Duodenal mucosa (tissue), 2 donors: ENCODE results near the gene CYTL1.
"Not testable (repeated sequence)": the region's sequence is repeated elsewhere in the genome, so short reads cannot be mapped to it uniquely, and the experiment has no call there.

Source experiments
- H3K27ac ChIP-seq: one replicate; pipeline ENCODE4 v1.7.0; 2013; ENCODE audit warnings: low read depth, low read length
- H3K27me3 ChIP-seq, 2 donors: one replicate each; pipeline ENCODE4 v1.7.0; 2013; ENCODE audit warnings: low read length in 2 of 2, control low read depth in 1 of 2; ENCODE audit not compliant: insufficient read depth in 2 of 2, control insufficient read depth in 1 of 2
- H3K36me3 ChIP-seq, 2 donors: one replicate each; pipeline ENCODE4 v1.7.0; 2013; ENCODE audit warnings: low read length in 2 of 2, control low read depth in 1 of 2; ENCODE audit not compliant: insufficient read depth in 2 of 2, control insufficient read depth in 1 of 2
- H3K4me1 ChIP-seq, 2 donors: one replicate each; pipeline ENCODE4 v1.7.0; 2013; ENCODE audit warnings: low read length in 2 of 2, control low read depth in 1 of 2; ENCODE audit not compliant: insufficient read depth in 2 of 2, control insufficient read depth in 1 of 2
- H3K4me3 ChIP-seq, 2 donors: one replicate each; pipeline ENCODE4 v1.7.0; 2013; ENCODE audit warnings: low read length in 2 of 2, low read depth in 1 of 2
- H3K9ac ChIP-seq, 2 donors: one replicate each; pipeline ENCODE4 v1.7.0; 2013; ENCODE audit warnings: low read length in 2 of 2, low read depth in 1 of 2
- H3K9me3 ChIP-seq, 2 donors: one replicate each; pipeline ENCODE4 v1.7.0; 2013; ENCODE audit warnings: low read length in 2 of 2, control low read depth in 1 of 2; ENCODE audit not compliant: control insufficient read depth in 1 of 2

Gene CYTL1, protein sequence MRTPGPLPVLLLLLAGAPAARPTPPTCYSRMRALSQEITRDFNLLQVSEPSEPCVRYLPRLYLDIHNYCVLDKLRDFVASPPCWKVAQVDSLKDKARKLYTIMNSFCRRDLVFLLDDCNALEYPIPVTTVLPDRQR

DNA sequence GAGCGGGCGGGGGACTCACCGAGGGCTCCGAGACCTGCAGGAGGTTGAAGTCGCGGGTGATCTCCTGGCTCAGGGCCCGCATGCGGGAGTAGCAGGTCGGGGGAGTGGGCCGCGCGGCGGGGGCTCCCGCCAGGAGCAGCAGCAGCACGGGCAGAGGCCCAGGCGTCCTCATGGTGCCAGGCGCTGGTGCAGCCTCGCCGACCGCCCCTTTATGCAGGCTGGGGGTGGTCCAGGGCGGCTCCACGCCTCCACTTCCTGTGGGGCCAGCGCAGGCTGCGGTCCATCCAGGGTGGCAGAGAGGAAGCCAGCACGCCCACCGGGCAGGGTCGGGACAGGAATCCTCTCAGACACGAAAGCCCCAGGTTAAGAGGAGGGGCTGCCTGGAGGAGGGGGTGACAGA is at the start of gene CYTL1:
Gene CYTL1 (minus strand): TSS at position 185 of the 400 bp plus-strand sequence. CDS start 13 bp downstream, at position 172.
- H3K36me3 ChIP-seq, result no peaks in the 10 kb centered on the region
- H3K4me1 ChIP-seq, result no peaks in the 10 kb centered on the region
- no peaks in the 10 kb centered on the region for H3K9me3 ChIP-seq
- no peak within 1 kb of the TSS for H3K27ac ChIP-seq
- H3K27me3 ChIP-seq, result peaks cover 3 to 21% of the 10 kb centered on the region in 2 donors
- no peak within 1 kb of the TSS for H3K9ac ChIP-seq
- no peak within 1 kb of the TSS for H3K4me3 ChIP-seq

DNA sequence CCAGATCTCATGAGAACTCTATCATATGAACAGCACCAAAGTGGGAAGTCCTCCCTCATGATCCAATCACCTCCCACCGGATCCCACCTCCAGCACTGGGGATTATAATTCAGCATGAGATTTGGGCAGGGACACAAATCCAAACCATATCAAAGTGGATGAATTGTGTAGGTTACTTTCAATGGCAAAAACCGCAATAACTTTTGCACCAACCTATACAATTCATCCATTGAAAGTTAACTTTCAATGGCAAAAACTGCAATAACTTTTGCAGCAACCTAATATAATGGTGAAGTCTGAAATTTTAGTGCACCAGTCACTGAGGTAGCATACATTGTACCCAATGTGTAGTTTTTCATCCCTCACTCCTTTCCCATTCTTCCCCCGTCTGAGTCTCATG is 48.6 kb upstream of the CYTL1 start:
- Histone ChIP-seq H3K36me3 (no peaks in the 10 kb centered on the region), H3K27ac (no peak overlapping the region), H3K27me3 (no peaks in the 10 kb centered on the region), H3K9ac (no peak overlapping the region), H3K4me3 (no peak overlapping the region), H3K9me3 (no peaks in the 10 kb centered on the region), H3K4me1 (no peaks in the 10 kb centered on the region)

DNA sequence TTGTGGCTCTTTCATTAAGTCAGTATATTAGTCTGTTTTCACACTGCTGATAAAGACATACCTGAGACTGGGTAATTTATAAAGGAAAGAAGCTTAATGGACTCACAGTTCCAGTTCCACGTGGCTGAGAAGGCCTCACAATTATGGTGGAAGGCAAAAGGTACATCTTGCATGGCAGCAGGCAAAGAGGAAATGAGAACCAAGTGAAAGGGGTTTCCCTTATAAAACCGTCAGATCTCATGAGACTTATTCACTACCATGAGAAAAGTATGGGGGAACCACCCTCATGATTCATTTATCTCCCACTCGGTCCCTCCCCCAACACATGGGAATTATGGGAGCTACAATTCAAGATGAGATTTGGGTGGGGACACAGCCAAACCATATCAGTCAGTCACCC is 47.7 kb upstream of the CYTL1 start:
- not testable (repeated sequence) for H3K36me3 ChIP-seq, H3K9me3 ChIP-seq, H3K27me3 ChIP-seq, H3K27ac ChIP-seq, H3K9ac ChIP-seq, H3K4me1 ChIP-seq, H3K4me3 ChIP-seq

DNA sequence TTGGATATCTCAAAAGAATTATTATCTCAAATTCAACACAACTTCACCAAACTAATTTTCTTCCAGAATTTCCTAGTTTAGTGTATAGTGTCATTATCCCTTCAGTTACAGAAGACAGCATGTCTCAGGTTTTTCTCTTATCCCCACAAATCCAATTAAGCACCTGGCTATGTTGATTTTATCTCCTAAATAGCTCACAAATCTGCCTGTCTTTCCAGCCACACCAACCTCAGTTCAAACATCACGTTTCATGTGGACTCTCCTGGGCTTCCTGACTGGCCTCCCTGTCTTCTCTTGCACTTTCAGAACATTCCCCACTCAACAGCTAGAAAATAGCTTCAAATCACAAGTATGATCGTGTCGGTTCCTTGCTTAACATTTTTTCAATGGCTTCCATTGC is 46.8 kb upstream of the CYTL1 start:
- no peaks in the 10 kb centered on the region for H3K36me3 ChIP-seq
- H3K27ac ChIP-seq, result no peak overlapping the region
- H3K4me1 ChIP-seq, result no peaks in the 10 kb centered on the region
- H3K9me3 ChIP-seq, result no peaks in the 10 kb centered on the region
- no peak overlapping the region for H3K4me3 ChIP-seq
- H3K9ac ChIP-seq, result no peak overlapping the region
- no peaks in the 10 kb centered on the region for H3K27me3 ChIP-seq

DNA sequence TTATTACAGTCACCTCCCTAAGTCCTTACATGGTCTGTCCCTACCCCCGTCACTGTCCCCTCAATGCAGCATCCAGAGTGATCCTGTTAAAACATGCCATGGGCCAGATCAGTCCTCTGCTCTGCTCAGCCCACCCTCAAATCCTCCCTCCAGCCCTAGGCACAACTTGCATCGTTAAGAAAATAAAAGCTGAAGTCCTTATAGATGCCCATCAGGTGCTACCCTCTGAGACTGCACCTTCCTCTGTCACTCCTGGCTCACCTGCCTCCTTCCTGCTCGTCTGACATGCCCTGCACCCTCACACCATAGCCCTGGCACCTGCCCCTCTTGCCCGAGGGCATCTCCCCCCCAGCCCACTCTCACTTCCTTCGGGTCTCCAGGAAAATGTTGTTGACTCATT is 36.2 kb upstream of the CYTL1 start:
- Histone ChIP-seq H3K27ac (no peak overlapping the region), H3K9me3 (no peaks in the 10 kb centered on the region), H3K4me3 (no peak overlapping the region), H3K9ac (no peak overlapping the region), H3K36me3 (no peaks in the 10 kb centered on the region), H3K4me1 (peaks cover 0 to 13% of the 10 kb centered on the region in 2 donors), H3K27me3 (peaks cover 17 to 24% of the 10 kb centered on the region in 2 donors)

DNA sequence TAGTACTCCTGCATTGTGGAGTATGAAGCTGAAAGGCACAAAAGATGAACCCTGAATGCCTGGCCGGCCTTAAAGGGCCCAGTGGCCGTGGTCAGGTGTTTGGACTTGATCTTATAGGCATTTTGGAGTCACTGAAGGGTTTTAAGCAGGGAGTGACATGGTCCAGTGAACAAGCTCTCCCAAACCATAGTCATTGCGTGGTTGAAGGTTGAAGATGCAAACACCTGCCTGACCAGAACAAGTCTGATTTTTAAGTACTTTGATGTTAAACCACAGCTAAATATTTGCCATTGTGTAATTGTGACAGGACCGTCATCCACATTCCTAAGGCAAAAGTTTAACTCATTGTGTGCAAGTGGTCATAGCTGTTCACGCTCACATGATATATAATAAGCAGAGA is 35.3 kb upstream of the CYTL1 start:
- Histone ChIP-seq H3K9me3 (no peaks in the 10 kb centered on the region), H3K36me3 (no peaks in the 10 kb centered on the region), H3K4me1 (peaks cover 0 to 13% of the 10 kb centered on the region in 2 donors), H3K27ac (no peak overlapping the region), H3K4me3 (no peak overlapping the region), H3K9ac (no peak overlapping the region), H3K27me3 (peaks cover 17 to 30% of the 10 kb centered on the region in 2 donors)

DNA sequence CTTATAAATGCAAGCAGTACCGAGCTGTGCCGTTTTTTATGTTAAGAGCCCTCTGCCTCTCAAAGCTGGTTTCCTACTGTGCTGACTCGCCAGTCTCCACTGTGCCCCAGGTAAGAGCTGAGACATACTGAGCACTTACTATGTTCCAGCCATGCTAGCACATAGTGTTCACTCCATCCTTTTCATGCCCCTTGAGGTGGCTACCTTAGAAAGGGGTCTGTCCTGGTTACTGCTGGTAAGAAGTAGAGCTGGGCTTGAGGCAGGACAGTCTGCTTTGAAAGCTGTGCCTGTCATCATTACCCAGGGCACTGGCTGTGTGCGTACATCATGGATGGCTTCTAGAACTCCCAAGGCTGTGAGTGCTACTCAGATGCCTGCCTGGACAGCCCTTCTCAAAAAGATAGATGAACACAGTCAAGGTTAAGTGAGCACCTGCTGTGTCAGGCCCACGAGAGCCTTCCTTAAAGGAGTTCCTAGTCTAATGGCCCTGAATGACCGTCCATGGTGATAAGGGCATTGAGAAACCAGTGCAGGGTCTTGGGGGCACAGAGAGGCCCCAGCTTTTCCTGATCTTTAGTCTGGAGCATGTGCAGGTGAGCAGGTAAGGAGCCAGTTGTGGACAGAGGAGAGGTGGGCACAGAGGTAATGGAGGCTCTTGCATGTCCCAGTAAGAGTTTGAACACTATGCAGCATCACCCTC is 33.6 kb upstream of the CYTL1 start:
- no peak overlapping the region for H3K9ac ChIP-seq

DNA sequence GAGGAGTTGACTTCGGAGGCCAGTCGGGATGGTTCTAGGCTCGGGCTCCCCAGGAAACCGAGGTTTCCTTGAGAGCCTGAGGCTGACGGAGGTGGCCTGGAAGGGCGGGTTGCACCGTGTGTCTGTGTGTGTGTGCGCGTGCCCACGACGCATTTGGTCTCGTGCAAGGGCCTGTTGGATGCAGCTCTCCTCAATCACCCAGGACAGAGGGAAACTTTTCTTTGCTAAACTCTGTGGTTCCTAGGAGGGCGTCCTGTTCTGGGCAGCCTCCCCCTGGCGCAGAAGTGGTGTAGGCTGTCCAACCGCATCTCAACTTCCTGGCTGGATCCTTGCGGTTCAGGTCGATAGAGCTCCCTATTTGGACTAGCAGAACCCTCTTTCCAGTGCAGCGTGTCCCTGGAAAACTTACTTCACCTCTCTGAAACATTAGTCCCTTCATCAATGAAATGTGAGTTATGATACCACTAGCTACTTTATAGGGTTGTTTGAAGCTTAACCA is 33.0 kb upstream of the CYTL1 start:
- H3K4me1 ChIP-seq, result peaks cover 0 to 13% of the 10 kb centered on the region in 2 donors
- H3K27me3 ChIP-seq, result peaks cover 17 to 30% of the 10 kb centered on the region in 2 donors
- H3K4me3 ChIP-seq, result peak overlapping the region; percentile 60 to 61
- H3K36me3 ChIP-seq, result no peaks in the 10 kb centered on the region
- no peaks in the 10 kb centered on the region for H3K9me3 ChIP-seq
- H3K27ac ChIP-seq, result no peak overlapping the region
- H3K9ac ChIP-seq, result no peak overlapping the region

More for the DNA sequence above, 33.6 kb upstream of the CYTL1 start:
- Histone ChIP-seq H3K4me3 (no peak overlapping the region), H3K4me1 (peaks cover 0 to 13% of the 10 kb centered on the region in 2 donors), H3K27ac (no peak overlapping the region), H3K9me3 (no peaks in the 10 kb centered on the region), H3K27me3 (peaks cover 17 to 30% of the 10 kb centered on the region in 2 donors), H3K36me3 (no peaks in the 10 kb centered on the region)

DNA sequence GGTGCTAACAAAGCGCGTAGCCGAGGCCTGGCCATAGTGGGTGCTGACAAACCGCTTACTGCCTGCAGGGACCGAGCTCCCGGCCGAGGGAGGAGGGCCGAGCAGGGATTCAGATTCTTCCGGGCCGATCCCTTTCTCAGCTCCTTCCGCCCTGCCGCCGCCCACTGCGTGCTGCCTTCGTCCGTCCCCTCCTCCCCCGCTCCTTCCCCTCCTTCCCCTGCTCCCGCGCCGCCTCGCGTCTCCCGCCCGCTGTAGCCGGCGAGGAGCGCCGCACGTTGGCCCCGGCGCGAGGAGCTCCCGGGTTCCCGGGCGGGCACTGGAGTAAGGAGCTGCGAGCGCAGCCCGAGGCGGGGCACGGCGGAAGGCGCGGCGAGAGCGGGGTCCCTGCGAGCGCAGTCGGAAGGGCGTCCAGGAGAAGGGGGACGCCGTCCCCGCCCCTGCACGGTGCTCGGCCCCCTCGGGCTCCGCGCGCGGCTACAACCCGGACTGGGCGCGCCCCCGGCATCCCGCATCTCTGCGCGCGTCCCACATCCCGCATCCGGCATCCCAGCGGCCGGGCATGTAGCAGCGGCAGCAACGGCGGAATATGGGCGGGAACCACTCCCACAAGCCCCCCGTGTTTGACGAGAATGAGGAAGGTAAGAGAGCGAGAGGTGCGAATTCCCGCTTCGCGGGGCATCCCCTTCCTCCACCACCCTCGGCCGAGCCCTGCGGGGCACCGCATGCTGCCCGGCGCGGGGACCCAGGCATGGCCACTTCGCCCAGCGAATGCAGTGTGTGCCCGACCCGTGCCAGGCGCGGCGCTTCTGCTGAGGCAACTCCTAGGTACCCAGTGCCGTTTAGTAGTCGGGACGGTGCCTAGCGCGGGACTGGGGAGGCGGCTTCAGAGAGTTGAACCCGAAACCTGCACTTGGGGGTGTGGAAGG is 32.3 kb upstream of the CYTL1 start, which contains the start of gene STK32B:
Gene STK32B (plus strand): TSS at position 203 of the 926 bp plus-strand sequence.
- Histone ChIP-seq H3K9ac (peak within 1 kb of the TSS; percentile 12 to 25), H3K9me3 (no peaks in the 10 kb centered on the region)

More for the DNA sequence above, 32.3 kb upstream of the CYTL1 start, which contains the start of gene STK32B:
- peaks cover 17 to 30% of the 10 kb centered on the region in 2 donors for H3K27me3 ChIP-seq
- H3K4me3 ChIP-seq, result peak within 1 kb of the TSS; percentile 60 to 61
- H3K36me3 ChIP-seq, result no peaks in the 10 kb centered on the region
- no peak within 1 kb of the TSS for H3K27ac ChIP-seq
- peaks cover 0 to 13% of the 10 kb centered on the region in 2 donors for H3K4me1 ChIP-seq
